ENCODE measurements around the gene MTG1. TPM values are rescaled to one million over a fixed set of nuclear protein-coding genes. Genes with fewer than 3 reads are reported as not detected.
"Not testable (repeated sequence)": the region's sequence is repeated elsewhere in the genome, so short reads cannot be mapped to it uniquely, and the experiment has no call there.

Gene MTG1
- total and polyA plus RNA-seq, 2 donors (not counting 1 experiment from before 2014, with no cell fraction given), result 23.9 to 25.3 TPM

DNA sequence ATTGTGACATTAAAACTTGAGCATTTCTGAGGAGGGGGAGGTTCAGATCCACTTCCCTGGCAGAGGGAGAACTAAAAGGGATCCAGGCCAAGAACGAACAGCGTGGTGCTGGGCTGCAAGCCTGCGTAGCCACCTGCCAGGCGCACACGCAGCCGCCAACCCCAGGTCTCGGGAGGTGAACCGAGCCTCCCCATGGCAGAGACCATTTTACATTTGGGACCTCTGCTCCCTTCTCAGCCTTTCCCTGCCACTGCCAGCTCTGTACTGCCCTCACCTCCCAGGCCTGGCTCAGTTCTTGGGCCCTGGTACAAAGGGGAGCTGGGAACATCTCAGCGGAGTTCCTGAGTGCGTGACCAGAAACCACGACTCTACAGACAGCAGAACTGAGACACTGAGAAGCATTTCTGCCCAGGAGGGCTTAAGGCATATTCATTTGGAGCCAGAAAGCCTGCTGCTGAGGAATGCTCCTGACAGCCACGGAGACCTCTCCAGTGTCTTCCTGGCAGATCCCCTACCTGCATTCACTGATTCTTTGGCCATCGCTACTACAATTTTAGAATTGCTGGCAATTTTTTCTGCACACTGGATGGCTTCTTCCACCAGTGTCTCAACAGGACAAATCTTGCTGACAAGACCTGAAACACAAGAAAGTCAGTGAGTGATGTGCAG, 28.4 kb upstream of the MTG1 start:
- no peaks in the 10 kb centered on the region for H3K9me3 ChIP-seq (ENCODE audit: control insufficient read depth, insufficient read depth, low read depth, low read length)
- H3K4me3 ChIP-seq (replicated peaks in 1 of 4; ENCODE audit: control extremely low read depth in 1 of 4, insufficient read depth in 1 of 4, low read depth in 3 of 4, low read length in 4 of 4), result no peak overlapping the region
- no peak overlapping the region for H3K4me2 ChIP-seq (ENCODE audit: extremely low read depth, insufficient read depth, low read length)
- H3K36me3 ChIP-seq (ENCODE audit: control insufficient read depth, insufficient read depth, low read length), result peaks cover 27% of the 10 kb centered on the region
- no peak overlapping the region for H3K9ac ChIP-seq (ENCODE audit: insufficient read depth, low read length)
- H3K79me2 ChIP-seq (ENCODE audit: control insufficient read depth, insufficient read depth, low read length), result no peaks in the 10 kb centered on the region
- no peaks in the 10 kb centered on the region for H3K4me1 ChIP-seq (ENCODE audit: control insufficient read depth, extremely low read depth, insufficient read depth, low read length)
- H4K20me1 ChIP-seq (ENCODE audit: control insufficient read depth, extremely low read depth, insufficient read depth, low read length), result no peaks in the 10 kb centered on the region
- no peak for DNase-seq (ENCODE audit: low read depth in 2 of 2)
- no peak overlapping the region for H3K27ac ChIP-seq (ENCODE audit: insufficient read depth, low read length)
- no peak overlapping the region for H2AFZ ChIP-seq (ENCODE audit: low read length)
- no peak for TF ChIP-seq EZH2 (IDR thresholded peaks at IDR 0.05; ENCODE audit: low read length, missing control alignments)
- H3K27me3 ChIP-seq (ENCODE audit: control insufficient read depth, insufficient read depth, low read length), result no peaks in the 10 kb centered on the region

DNA sequence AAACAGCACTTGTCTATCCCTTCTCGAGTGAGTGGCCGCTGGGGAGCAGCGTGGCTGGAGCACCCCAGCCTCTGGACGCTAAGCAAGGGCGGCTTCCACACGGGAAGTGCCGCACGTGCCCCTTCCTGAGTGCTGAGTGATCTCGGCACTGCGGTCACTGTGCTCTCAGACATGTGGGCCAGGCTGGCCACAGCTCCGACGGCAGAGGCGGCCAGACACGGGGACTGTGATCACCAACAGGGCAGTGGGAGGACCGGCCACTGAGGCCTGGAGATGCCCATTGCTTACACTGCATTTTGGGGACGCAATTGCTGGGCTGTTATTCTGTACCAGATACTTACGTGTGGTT, 27.9 kb upstream of the MTG1 start:
- H3K27ac ChIP-seq (ENCODE audit: insufficient read depth, low read length), result no peak overlapping the region
- H3K9ac ChIP-seq (ENCODE audit: insufficient read depth, low read length), result no peak overlapping the region
- no peaks in the 10 kb centered on the region for H3K27me3 ChIP-seq (ENCODE audit: control insufficient read depth, insufficient read depth, low read length)
- TF ChIP-seq EZH2 (IDR thresholded peaks at IDR 0.05; ENCODE audit: low read length, missing control alignments), result no peak
- no peak for TF ChIP-seq CTCF (conservative IDR thresholded peaks at IDR 0.05 in 1 of 2, IDR thresholded peaks at IDR 0.05 in 1 of 2; ENCODE audit: low read depth in 1 of 2, low read length in 2 of 2)
- H3K4me2 ChIP-seq (ENCODE audit: extremely low read depth, insufficient read depth, low read length), result no peak overlapping the region
- H3K4me1 ChIP-seq (ENCODE audit: control insufficient read depth, extremely low read depth, insufficient read depth, low read length), result no peaks in the 10 kb centered on the region
- no peaks in the 10 kb centered on the region for H4K20me1 ChIP-seq (ENCODE audit: control insufficient read depth, extremely low read depth, insufficient read depth, low read length)
- H3K4me3 ChIP-seq (replicated peaks in 1 of 4; ENCODE audit: control extremely low read depth in 1 of 4, insufficient read depth in 1 of 4, low read depth in 3 of 4, low read length in 4 of 4), result no peak overlapping the region
- no peaks in the 10 kb centered on the region for H3K79me2 ChIP-seq (ENCODE audit: control insufficient read depth, insufficient read depth, low read length)
- no peaks in the 10 kb centered on the region for H3K9me3 ChIP-seq (ENCODE audit: control insufficient read depth, insufficient read depth, low read depth, low read length)
- H3K36me3 ChIP-seq (ENCODE audit: control insufficient read depth, insufficient read depth, low read length), result peaks cover 28% of the 10 kb centered on the region
- no peak overlapping the region for H2AFZ ChIP-seq (ENCODE audit: low read length)
- no peak for DNase-seq (ENCODE audit: low read depth in 2 of 2)

GRCh38 chr10:133366751-133367150, 27.2 kb upstream of the MTG1 start:
- Histone ChIP-seq H3K4me1 (ENCODE audit: control insufficient read depth, extremely low read depth, insufficient read depth, low read length) (no peaks in the 10 kb centered on the region), H3K4me3 (replicated peaks in 1 of 4; ENCODE audit: control extremely low read depth in 1 of 4, insufficient read depth in 1 of 4, low read depth in 3 of 4, low read length in 4 of 4) (no peak overlapping the region), H3K36me3 (ENCODE audit: control insufficient read depth, insufficient read depth, low read length) (peaks cover 28% of the 10 kb centered on the region), H3K4me2 (ENCODE audit: extremely low read depth, insufficient read depth, low read length) (no peak overlapping the region), H3K9ac (ENCODE audit: insufficient read depth, low read length) (no peak overlapping the region), H4K20me1 (ENCODE audit: control insufficient read depth, extremely low read depth, insufficient read depth, low read length) (no peaks in the 10 kb centered on the region), H2AFZ (ENCODE audit: low read length) (no peak overlapping the region), H3K9me3 (ENCODE audit: control insufficient read depth, insufficient read depth, low read depth, low read length) (no peaks in the 10 kb centered on the region), H3K79me2 (ENCODE audit: control insufficient read depth, insufficient read depth, low read length) (no peaks in the 10 kb centered on the region), H3K27me3 (ENCODE audit: control insufficient read depth, insufficient read depth, low read length) (no peaks in the 10 kb centered on the region), H3K27ac (ENCODE audit: insufficient read depth, low read length) (no peak overlapping the region)
- no peak for TF ChIP-seq CTCF (conservative IDR thresholded peaks at IDR 0.05 in 1 of 2, IDR thresholded peaks at IDR 0.05 in 1 of 2; ENCODE audit: low read depth in 1 of 2, low read length in 2 of 2)
- no peak for TF ChIP-seq EZH2 (IDR thresholded peaks at IDR 0.05; ENCODE audit: low read length, missing control alignments)
- no peak for DNase-seq (ENCODE audit: low read depth in 2 of 2)

GRCh38 chr10:133367461-133367860, 26.5 kb upstream of the MTG1 start:
- not testable (repeated sequence) for H3K4me3 ChIP-seq (replicated peaks in 1 of 4; ENCODE audit: control extremely low read depth in 1 of 4, insufficient read depth in 1 of 4, low read depth in 3 of 4, low read length in 4 of 4); H3K9ac ChIP-seq (ENCODE audit: insufficient read depth, low read length); H3K9me3 ChIP-seq (ENCODE audit: control insufficient read depth, insufficient read depth, low read depth, low read length); H3K4me1 ChIP-seq (ENCODE audit: control insufficient read depth, extremely low read depth, insufficient read depth, low read length); H3K79me2 ChIP-seq (ENCODE audit: control insufficient read depth, insufficient read depth, low read length); H3K27me3 ChIP-seq (ENCODE audit: control insufficient read depth, insufficient read depth, low read length); DNase-seq (ENCODE audit: low read depth in 2 of 2); H3K4me2 ChIP-seq (ENCODE audit: extremely low read depth, insufficient read depth, low read length); H4K20me1 ChIP-seq (ENCODE audit: control insufficient read depth, extremely low read depth, insufficient read depth, low read length); H2AFZ ChIP-seq (ENCODE audit: low read length); H3K27ac ChIP-seq (ENCODE audit: insufficient read depth, low read length)
- peaks cover 28% of the 10 kb centered on the region for H3K36me3 ChIP-seq (ENCODE audit: control insufficient read depth, insufficient read depth, low read length)

Data from fibroblast of lung (primary cell).